ENCODE results near the gene ST6GALNAC4.

Gene ST6GALNAC4

GRCh38 chr9:127877566-127877998 lies 39.3 kb downstream of the ST6GALNAC4 start, which contains the start of gene AK1:
Gene AK1, minus strand, starts transcription at chr9:127877675. Its CDS starts 3,058 bp downstream, at chr9:127874617.
- TF ChIP-seq CTCF (IDR thresholded peaks at IDR 0.05; ENCODE audit: borderline replicate concordance, control extremely low read depth, extremely low read depth, insufficient read depth, missing control alignments), result no peak
- no peak for DNase-seq (ENCODE audit: low spot score)
- in situ Hi-C loops (cut with MboI; ENCODE audit: low sequenced_read_pairs, unreplicated experiment), result no loop called here

- in situ Hi-C loops (cut with MboI; ENCODE audit: low sequenced_read_pairs, unreplicated experiment), result no loop called here
- no peak for DNase-seq (ENCODE audit: low spot score)
- no peak for TF ChIP-seq CTCF (IDR thresholded peaks at IDR 0.05; ENCODE audit: borderline replicate concordance, control extremely low read depth, extremely low read depth, insufficient read depth, missing control alignments)
Measured at GRCh38 chr9:127876764-127877562, 39.9 kb downstream of the ST6GALNAC4 start.

GRCh38 chr9:127876026-127876763 lies 40.6 kb downstream of the ST6GALNAC4 start:
- no peak for DNase-seq (ENCODE audit: low spot score)
- in situ Hi-C loops (cut with MboI; ENCODE audit: low sequenced_read_pairs, unreplicated experiment), result no loop called here

GRCh38 chr9:127875306-127875966 lies 41.4 kb downstream of the ST6GALNAC4 start:
- TF ChIP-seq CTCF (IDR thresholded peaks at IDR 0.05; ENCODE audit: borderline replicate concordance, control extremely low read depth, extremely low read depth, insufficient read depth, missing control alignments), result no peak
- DNase-seq (ENCODE audit: low spot score), result no peak
- in situ Hi-C loops (cut with MboI; ENCODE audit: low sequenced_read_pairs, unreplicated experiment), result no loop called here

More at GRCh38 chr9:127876026-127876763, 40.6 kb downstream of the ST6GALNAC4 start:
- TF ChIP-seq CTCF (IDR thresholded peaks at IDR 0.05; ENCODE audit: borderline replicate concordance, control extremely low read depth, extremely low read depth, insufficient read depth, missing control alignments), result no peak

- in situ Hi-C loops (cut with MboI; ENCODE audit: low sequenced_read_pairs, unreplicated experiment), result no loop called here
- DNase-seq (ENCODE audit: low spot score), result no peak
- no peak for TF ChIP-seq CTCF (IDR thresholded peaks at IDR 0.05; ENCODE audit: borderline replicate concordance, control extremely low read depth, extremely low read depth, insufficient read depth, missing control alignments)
Measured at GRCh38 chr9:127874301-127875221, 42.3 kb downstream of the ST6GALNAC4 start.

Measured in GM13976 (cell line).